ENCODE results near the gene PP2D1. TPM values are rescaled to one million over a fixed set of nuclear protein-coding genes. Genes with fewer than 3 reads are reported as not detected.

PP2D1 gene
- total and polyA plus RNA-seq, 9 of the 15 experiments (the other 6 are each of a cell fraction or from before 2014, with no cell fraction given): 0.07 to 0.10 TPM; not detected in 7

DNA sequence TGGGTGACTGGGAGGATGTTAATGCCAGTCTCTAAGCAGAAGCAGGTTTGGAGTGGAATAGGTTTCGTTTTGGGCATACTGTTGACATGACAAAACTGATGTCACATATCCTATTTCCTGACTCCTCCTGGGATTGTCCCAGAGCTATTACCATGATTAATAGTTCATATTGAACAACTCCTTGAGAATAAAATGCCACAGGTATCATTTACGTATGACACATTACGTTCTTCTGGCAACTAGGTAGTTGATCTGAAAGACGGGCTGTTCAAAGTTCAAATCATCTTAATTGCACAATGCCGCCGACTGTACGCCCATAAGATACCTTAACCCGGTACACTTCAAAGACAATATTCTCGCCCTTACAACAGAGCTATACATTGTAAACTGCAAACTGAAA is 66.5 kb downstream of the PP2D1 start (continued):
- TF ChIP-seq, protein P1, sequence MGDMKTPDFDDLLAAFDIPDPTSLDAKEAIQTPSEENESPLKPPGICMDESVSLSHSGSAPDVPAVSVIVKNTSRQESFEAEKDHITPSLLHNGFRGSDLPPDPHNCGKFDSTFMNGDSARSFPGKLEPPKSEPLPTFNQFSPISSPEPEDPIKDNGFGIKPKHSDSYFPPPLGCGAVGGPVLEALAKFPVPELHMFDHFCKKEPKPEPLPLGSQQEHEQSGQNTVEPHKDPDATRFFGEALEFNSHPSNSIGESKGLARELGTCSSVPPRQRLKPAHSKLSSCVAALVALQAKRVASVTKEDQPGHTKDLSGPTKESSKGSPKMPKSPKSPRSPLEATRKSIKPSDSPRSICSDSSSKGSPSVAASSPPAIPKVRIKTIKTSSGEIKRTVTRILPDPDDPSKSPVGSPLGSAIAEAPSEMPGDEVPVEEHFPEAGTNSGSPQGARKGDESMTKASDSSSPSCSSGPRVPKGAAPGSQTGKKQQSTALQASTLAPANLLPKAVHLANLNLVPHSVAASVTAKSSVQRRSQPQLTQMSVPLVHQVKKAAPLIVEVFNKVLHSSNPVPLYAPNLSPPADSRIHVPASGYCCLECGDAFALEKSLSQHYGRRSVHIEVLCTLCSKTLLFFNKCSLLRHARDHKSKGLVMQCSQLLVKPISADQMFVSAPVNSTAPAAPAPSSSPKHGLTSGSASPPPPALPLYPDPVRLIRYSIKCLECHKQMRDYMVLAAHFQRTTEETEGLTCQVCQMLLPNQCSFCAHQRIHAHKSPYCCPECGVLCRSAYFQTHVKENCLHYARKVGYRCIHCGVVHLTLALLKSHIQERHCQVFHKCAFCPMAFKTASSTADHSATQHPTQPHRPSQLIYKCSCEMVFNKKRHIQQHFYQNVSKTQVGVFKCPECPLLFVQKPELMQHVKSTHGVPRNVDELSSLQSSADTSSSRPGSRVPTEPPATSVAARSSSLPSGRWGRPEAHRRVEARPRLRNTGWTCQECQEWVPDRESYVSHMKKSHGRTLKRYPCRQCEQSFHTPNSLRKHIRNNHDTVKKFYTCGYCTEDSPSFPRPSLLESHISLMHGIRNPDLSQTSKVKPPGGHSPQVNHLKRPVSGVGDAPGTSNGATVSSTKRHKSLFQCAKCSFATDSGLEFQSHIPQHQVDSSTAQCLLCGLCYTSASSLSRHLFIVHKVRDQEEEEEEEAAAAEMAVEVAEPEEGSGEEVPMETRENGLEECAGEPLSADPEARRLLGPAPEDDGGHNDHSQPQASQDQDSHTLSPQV (IDR thresholded peaks at IDR 0.05): peak; percentile 48; the same call in 1 of the 2 replicates
- no peak for TF ChIP-seq ZNF445 (CRISPR knock-in tag; IDR thresholded peaks at IDR 0.05; ENCODE audit: low read depth)
- TF ChIP-seq XRCC3 (IDR thresholded peaks at IDR 0.05): no peak
- TF ChIP-seq, protein P2, sequence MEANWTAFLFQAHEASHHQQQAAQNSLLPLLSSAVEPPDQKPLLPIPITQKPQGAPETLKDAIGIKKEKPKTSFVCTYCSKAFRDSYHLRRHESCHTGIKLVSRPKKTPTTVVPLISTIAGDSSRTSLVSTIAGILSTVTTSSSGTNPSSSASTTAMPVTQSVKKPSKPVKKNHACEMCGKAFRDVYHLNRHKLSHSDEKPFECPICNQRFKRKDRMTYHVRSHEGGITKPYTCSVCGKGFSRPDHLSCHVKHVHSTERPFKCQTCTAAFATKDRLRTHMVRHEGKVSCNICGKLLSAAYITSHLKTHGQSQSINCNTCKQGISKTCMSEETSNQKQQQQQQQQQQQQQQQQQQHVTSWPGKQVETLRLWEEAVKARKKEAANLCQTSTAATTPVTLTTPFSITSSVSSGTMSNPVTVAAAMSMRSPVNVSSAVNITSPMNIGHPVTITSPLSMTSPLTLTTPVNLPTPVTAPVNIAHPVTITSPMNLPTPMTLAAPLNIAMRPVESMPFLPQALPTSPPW (CRISPR knock-in tag; IDR thresholded peaks at IDR 0.05): peak; percentile 19; the same call in 1 of the 2 replicates
- TF ChIP-seq ZNF830 (CRISPR knock-in tag; IDR thresholded peaks at IDR 0.05): no peak
- TF ChIP-seq FOXM1 (IDR thresholded peaks at IDR 0.05; ENCODE audit: low read depth): no peak
- TF ChIP-seq FOXM1 (CRISPR knock-in tag; IDR thresholded peaks at IDR 0.05; ENCODE audit: low read depth): no peak
- TF ChIP-seq ZNF699 (CRISPR knock-in tag; IDR thresholded peaks at IDR 0.05; ENCODE audit: insufficient replicate concordance): no peak
- TF ChIP-seq ETV1 (tag; conservative IDR thresholded peaks at IDR 0.05; ENCODE audit: low read depth): peak; percentile 41
- TF ChIP-seq, protein P3, sequence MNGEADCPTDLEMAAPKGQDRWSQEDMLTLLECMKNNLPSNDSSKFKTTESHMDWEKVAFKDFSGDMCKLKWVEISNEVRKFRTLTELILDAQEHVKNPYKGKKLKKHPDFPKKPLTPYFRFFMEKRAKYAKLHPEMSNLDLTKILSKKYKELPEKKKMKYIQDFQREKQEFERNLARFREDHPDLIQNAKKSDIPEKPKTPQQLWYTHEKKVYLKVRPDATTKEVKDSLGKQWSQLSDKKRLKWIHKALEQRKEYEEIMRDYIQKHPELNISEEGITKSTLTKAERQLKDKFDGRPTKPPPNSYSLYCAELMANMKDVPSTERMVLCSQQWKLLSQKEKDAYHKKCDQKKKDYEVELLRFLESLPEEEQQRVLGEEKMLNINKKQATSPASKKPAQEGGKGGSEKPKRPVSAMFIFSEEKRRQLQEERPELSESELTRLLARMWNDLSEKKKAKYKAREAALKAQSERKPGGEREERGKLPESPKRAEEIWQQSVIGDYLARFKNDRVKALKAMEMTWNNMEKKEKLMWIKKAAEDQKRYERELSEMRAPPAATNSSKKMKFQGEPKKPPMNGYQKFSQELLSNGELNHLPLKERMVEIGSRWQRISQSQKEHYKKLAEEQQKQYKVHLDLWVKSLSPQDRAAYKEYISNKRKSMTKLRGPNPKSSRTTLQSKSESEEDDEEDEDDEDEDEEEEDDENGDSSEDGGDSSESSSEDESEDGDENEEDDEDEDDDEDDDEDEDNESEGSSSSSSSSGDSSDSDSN (IDR thresholded peaks at IDR 0.05; ENCODE audit: borderline replicate concordance in 1 of 2, low read depth in 2 of 2, low read length in 2 of 2): no peak
- no peak for TF ChIP-seq ZNF695 (CRISPR knock-in tag; IDR thresholded peaks at IDR 0.05)
- TF ChIP-seq HNRNPK (IDR thresholded peaks at IDR 0.05; ENCODE audit: low read depth, low read length, poor library complexity, severe bottlenecking): no peak
- TF ChIP-seq HSF4 (CRISPR knock-in tag; IDR thresholded peaks at IDR 0.05; ENCODE audit: borderline replicate concordance): no peak
- TF ChIP-seq ZNF586 (CRISPR knock-in tag; conservative IDR thresholded peaks at IDR 0.05): no peak
- TF ChIP-seq PHF20 (IDR thresholded peaks at IDR 0.05; ENCODE audit: partially characterized antibody): no peak
- TF ChIP-seq, protein P4, sequence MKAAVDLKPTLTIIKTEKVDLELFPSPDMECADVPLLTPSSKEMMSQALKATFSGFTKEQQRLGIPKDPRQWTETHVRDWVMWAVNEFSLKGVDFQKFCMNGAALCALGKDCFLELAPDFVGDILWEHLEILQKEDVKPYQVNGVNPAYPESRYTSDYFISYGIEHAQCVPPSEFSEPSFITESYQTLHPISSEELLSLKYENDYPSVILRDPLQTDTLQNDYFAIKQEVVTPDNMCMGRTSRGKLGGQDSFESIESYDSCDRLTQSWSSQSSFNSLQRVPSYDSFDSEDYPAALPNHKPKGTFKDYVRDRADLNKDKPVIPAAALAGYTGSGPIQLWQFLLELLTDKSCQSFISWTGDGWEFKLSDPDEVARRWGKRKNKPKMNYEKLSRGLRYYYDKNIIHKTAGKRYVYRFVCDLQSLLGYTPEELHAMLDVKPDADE (conservative IDR thresholded peaks at IDR 0.05; ENCODE audit: control insufficient read depth, low read depth, low read length): no peak

Measured in K562 (cell line).